GM21447 (cell line): Measurements from ENCODE around the gene PCDHAC1.
"Not testable (repeated sequence)": the region's sequence is repeated elsewhere in the genome, so short reads cannot be mapped to it uniquely, and the experiment has no call there.

Source experiments
- ATAC-seq: cut with Tn5 transposase; IDR thresholded peaks from one replicate; pipeline ENCODE4 v1.9.1; 2021; ENCODE audit not compliant: unreplicated experiment

Gene PCDHAC1, protein sequence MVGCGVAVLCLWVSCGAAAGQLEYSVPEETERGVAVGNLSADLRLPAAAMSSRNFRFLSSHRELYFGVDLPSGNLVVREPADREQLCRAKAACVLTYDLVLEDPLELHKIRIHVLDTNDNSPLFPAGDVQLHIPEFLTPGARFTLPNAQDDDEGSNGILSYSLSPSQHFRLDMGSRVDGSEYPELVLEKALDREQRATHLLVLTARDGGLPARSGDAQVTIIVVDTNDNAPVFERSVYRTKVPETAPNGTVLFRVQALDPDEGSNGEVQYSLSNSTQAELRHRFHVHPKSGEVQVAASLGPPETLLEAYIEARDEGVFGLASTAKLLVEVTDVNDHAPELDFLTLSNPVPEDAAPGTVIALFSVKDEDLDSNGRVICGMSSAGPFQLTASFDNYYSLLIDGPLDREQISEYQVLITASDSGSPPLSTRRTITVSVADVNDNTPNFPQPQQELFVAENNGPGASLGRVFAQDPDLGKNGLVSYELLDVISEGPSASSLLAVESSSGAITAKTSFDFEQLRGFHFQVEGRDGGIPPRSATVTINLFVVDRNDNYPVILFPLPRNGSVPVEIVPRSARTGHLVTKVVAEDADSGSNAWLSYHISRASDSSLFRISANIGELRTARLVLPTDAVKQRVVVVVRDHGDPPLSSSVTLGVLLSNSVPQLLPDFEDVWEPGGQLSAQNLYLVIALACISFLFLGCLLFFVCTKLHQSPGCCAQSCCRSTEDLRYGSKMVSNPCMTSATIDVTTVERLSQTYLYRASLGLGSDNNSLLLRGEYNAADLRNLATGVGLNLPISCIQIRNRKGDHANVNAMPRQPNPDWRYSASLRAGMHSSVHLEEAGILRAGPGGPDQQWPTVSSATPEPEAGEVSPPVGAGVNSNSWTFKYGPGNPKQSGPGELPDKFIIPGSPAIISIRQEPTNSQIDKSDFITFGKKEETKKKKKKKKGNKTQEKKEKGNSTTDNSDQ

DNA sequence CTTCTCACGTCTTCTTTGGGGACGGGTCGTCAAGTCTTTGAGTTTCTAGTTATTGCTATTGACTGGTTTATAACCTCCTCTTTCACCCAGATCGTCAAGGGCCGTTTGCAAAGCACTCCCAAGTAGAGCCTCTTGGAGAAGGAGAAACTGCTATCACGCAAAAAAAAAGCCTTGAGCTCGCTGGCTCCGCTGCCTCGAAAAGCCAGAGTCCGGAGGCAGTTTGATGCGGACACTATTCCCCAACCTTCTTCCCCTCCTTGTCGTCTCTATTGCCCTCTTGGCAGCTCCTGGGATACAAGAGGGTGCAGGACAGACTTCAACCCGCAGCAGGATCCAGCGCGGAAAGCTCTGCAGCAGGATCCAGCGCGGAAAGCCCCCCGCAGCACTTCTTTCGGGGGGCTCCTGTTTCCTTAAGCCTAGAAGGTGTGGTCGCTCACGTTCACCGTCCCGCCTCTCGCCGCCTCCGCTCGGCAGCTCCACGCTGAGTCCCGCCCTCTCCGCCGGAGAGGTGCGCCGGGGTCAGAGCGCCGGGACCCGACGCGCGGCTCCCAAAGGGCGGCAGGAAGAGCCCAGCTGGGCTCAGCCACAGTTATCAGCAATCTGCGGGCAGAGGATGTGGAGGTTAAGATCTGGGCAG lies at the start of gene PCDHAC1:
Gene PCDHAC1 (plus strand): TSS at position 494 of the 637 bp plus-strand sequence. CDS start 594 bp downstream, outside the sequence.
- ATAC-seq = no peak

DNA sequence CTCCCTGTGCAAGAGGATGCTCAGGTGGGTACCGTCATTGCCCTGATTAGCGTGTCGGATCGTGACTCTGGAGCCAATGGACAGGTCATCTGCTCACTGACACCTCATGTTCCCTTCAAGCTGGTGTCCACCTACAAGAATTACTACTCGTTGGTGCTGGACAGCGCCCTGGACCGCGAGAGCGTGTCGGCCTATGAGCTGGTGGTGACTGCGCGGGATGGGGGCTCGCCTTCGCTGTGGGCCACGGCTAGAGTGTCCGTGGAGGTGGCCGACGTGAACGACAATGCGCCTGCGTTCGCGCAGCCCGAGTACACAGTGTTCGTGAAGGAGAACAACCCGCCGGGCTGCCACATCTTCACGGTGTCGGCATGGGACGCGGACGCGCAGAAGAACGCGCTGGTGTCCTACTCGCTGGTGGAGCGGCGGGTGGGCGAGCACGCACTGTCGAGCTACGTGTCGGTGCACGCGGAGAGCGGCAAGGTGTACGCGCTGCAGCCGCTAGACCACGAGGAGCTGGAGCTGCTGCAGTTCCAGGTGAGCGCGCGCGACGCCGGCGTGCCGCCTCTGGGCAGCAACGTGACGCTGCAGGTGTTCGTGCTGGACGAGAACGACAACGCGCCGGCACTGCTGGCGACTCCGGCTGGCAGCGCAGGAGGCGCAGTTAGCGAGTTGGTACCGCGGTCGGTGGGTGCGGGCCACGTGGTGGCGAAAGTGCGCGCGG lies 49.4 kb upstream of the PCDHAC1 start:
- not testable (repeated sequence) for ATAC-seq

- ATAC-seq = no peak
Measured at GRCh38 chr5:140877262-140877581, 48.9 kb upstream of the PCDHAC1 start.

GRCh38 chr5:140881889-140882590 lies 44.1 kb upstream of the PCDHAC1 start, which contains the start of gene PCDHA13:
Gene PCDHA13, plus strand, starts transcription at chr5:140882124. Its CDS starts 145 bp downstream, at chr5:140882269.
- no peak for ATAC-seq

DNA sequence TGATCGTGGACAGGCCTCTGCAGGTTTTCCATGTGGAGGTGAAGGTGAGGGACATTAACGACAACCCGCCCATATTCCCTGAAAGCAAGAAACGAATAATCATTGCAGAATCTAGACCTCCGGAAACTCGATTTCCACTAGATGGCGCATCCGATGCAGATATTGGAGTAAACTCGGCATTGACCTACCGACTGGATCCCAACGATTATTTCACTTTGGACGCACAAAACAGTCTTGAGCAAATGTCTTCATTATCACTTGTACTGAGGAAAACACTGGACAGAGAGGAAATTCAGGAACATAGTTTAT lies 43.6 kb upstream of the PCDHAC1 start:
- no peak for ATAC-seq

DNA sequence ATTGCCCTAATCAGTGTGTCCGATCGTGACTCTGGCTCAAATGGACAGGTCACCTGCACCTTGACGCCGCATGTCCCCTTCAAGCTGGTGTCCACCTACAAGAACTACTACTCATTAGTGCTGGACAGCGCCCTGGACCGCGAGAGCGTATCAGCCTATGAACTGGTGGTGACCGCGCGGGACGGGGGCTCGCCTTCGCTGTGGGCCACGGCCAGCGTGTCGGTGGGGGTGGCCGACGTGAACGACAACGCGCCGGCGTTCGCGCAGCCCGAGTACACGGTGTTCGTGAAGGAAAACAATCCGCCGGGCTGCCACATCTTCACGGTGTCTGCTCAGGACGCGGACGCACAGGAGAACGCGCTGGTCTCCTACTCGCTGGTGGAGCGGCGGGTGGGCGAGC lies 42.7 kb upstream of the PCDHAC1 start:
- ATAC-seq = no peak

DNA sequence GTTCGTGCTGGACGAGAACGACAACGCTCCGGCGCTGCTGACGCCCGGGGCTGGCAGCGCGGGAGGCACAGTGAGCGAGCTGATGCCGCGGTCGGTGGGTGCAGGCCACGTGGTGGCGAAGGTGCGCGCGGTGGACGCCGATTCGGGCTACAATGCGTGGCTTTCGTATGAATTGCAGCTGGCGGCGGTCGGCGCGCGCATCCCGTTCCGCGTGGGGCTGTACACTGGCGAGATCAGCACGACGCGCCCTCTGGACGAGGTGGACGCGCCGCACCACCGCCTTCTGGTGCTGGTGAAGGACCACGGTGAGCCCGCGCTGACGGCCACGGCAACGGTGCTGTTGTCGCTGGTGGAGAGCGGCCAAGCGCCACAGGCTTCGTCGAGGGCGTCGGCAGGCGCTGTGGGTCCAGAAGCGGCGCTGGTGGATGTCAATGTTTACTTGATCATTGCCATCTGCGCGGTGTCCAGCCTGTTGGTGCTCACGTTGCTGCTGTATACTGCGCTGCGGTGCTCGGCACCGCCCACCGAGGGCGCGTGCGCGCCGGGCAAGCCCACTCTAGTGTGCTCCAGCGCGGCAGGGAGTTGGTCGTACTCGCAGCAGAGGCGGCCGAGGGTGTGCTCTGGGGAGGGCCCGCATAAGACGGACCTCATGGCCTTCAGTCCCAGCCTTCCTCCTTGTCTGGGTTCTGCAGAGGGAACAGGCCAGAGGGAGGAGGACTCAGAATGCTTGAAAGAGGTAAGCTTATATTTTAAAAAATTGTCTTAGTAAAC lies 42.0 kb upstream of the PCDHAC1 start:
- ATAC-seq = no peak

GRCh38 chr5:140916325-140916724 lies 9.8 kb upstream of the PCDHAC1 start:
- ATAC-seq = no peak

DNA sequence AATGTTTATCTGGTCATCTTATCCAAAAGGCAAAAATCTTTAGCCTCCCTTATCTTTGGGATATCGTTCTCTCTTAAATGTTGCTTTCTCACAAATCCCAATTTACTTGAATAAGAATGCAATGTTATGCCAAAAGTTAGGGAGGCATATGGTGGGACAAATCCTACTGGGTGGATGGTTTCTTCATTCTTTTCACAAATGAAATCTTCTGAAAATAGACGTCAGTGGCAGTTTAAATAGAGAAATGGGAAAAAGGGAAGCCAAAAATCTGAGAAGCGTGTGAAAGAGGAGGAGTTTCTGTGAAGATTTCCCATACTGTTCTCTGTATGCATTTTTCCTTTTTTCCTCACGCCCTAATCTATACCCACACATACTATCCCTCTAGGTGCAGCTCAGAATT lies 2.5 kb upstream of the PCDHAC1 start:
- ATAC-seq = no peak

- no peak for ATAC-seq
Measured at GRCh38 chr5:140926443-140927227, 536 bp downstream of the PCDHAC1 start.

- ATAC-seq = no peak
Measured at GRCh38 chr5:140927228-140927573, 1.1 kb downstream of the PCDHAC1 start.

GRCh38 chr5:140934964-140935606 lies 9.0 kb downstream of the PCDHAC1 start:
- no peak for ATAC-seq

DNA sequence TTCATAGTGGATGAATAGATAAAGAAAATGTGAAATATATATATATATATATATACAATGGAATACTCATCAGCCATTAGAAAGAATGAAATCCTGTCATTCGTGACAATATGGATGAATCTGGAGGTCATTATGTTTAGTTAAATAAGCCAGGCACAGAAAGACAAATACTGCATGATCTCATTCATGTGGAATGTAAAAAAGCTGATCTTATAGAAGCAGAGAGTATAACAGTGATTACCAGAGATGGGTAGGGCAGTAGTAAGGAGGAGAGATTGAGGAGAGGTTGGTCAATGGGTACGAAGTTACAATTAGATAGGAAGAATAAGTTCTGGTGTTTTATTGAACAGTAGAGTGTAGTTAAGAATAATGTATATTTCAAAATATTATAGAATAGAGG lies 20.5 kb downstream of the PCDHAC1 start:
- no peak for ATAC-seq

- ATAC-seq = no peak
Measured at GRCh38 chr5:140951636-140952035, 25.5 kb downstream of the PCDHAC1 start.

GRCh38 chr5:140953234-140953633 lies 27.1 kb downstream of the PCDHAC1 start:
- ATAC-seq = no peak

DNA sequence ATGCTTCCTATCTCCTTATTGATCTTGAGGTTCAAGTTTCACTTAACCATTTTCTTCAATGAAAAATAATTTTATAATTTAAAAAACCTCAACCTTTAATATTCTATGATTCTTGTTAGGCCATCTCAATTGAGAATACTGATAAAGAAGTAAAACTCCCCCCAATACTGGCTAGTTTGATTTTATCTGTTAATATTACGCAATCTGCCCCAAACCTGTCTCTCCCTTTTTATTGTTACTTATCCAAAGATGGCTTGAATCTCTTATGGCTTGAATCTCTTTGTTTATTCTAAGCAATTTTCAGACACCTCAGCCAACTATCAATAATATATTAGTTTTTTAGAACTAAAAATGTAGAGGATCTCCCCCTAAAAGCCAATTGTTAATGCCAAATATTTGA lies 36.1 kb downstream of the PCDHAC1 start:
- no peak for ATAC-seq

- no peak for ATAC-seq
Measured at GRCh38 chr5:140964356-140964755, 38.3 kb downstream of the PCDHAC1 start.

- ATAC-seq = no peak
Measured at GRCh38 chr5:140965905-140966292, 39.8 kb downstream of the PCDHAC1 start.
